Peyer's patch (tissue), 4 donors: Measurements from ENCODE around the gene MRPL39.
A peak's percentile ranks its signal among the peaks of the same experiment; 100 is the strongest.

Experiments
- CTCF ChIP-seq, 6 experiments: fragments of 450-650 bp in 4 of 6; fragments of 200-600 bp in 2 of 6; sonication (generic) in 1 of 6; IDR thresholded peaks; one replicate each; pipeline ENCODE4 v1.5.1; 2017 to 2019; ENCODE audit warnings: antibody characterized with exemption in 6 of 6, mild to moderate bottlenecking in 3 of 6, moderate library complexity in 1 of 6
- POLR2A ChIP-seq, 2 donors: fragments of 450-650 bp; IDR thresholded peaks; one replicate each; pipeline ENCODE4 v1.5.1; 2017; ENCODE audit warnings: antibody characterized with exemption in 2 of 2, mild to moderate bottlenecking in 2 of 2, moderate library complexity in 2 of 2

- peak; percentile 41 to 64 (median 52) for TF ChIP-seq CTCF (IDR thresholded peaks at IDR 0.05)
- peak; percentile 32 to 38 for TF ChIP-seq POLR2A (IDR thresholded peaks at IDR 0.05)
Measured at GRCh38 chr21:25607151-25608043, at the start of gene MRPL39.
